H1 (cell line): ENCODE results near the gene CDKN2AIP. TPM values are rescaled to one million over a fixed set of nuclear protein-coding genes. Genes with fewer than 3 reads are reported as not detected.

Source experiments
- ASH2L ChIP-seq: fragments of 200-600, 300-600 bp; sonication (generic); IDR thresholded peaks from one replicate; pipeline ENCODE4 v1.7.1; 2017; ENCODE audit warnings: low read length
- CHD1 ChIP-seq: IDR thresholded peaks from 2 replicates; pipeline ENCODE4 v1.6.1; 2012; ENCODE audit warnings: low read depth, low read length, improper control_type of control experiment
- CHD7 ChIP-seq: fragments of 300-600 bp; sonication (generic); IDR thresholded peaks from 2 replicates; pipeline ENCODE4 v1.7.1; 2012; ENCODE audit warnings: low read length, moderate library complexity, mild to moderate bottlenecking, inconsistent platforms; ENCODE audit not compliant: insufficient replicate concordance
- FOSL1 ChIP-seq: IDR thresholded peaks from 2 replicates; pipeline ENCODE4 v1.6.1; 2011; ENCODE audit warnings: mild to moderate bottlenecking, low read depth, low read length, moderate library complexity; ENCODE audit not compliant: insufficient read depth
- KDM4A ChIP-seq: IDR thresholded peaks from one replicate; pipeline ENCODE4 v1.7.1; 2012; ENCODE audit warnings: low read depth, mild to moderate bottlenecking, moderate library complexity, low read length, inconsistent platforms; ENCODE audit not compliant: severe bottlenecking
- SAP30 ChIP-seq: fragments of 300-600 bp; sonication (generic); IDR thresholded peaks from 2 replicates; pipeline ENCODE4 v1.7.1; 2012; ENCODE audit warnings: low read length, moderate library complexity, mild to moderate bottlenecking, inconsistent platforms; ENCODE audit not compliant: insufficient read depth, insufficient replicate concordance
- SIN3A ChIP-seq, 2 experiments: IDR thresholded peaks in 1 of 2; conservative IDR thresholded peaks in 1 of 2; 2 replicates each; pipeline ENCODE4 v1.6.1; 2011 to 2012; ENCODE audit warnings: low read length in 2 of 2, improper control_type of control experiment in 1 of 2, low read depth in 1 of 2, mild to moderate bottlenecking in 1 of 2
- polyA plus RNA-seq, 7 experiments: library from polyadenylated mRNA; depleted of rRNA in 3 of 7; stranded (reverse) in 5 of 7; unstranded in 2 of 7; fragments of >200 nt in 5 of 7; fragments of 200-250 nt in 2 of 7; gene quantifications; 1 replicate in 5 of 7; 2 replicates in 1 of 7; 4 replicates in 1 of 7; pipeline versions ENCODE4 v1.2.1 to v1.2.3, GENCODE V29; 2011 to 2013; ENCODE audit warnings: missing spikeins in 2 of 7, mixed read lengths in 2 of 7
- total RNA-seq: library from RNA; stranded (reverse); fragmentation: NEBNext Ultra II Directional; extraction: Animal tissue kit (Norgen Biotek cat#: 25700); gene quantifications from 2 replicates; pipeline ENCODE4 v1.2.1, GENCODE V29; 2021

Gene CDKN2AIP
- total and polyA plus RNA-seq, 2 of the 8 experiments (the other 6 are each of a cell fraction or from before 2014, with no cell fraction given), result 6.0 to 14.0 TPM

DNA sequence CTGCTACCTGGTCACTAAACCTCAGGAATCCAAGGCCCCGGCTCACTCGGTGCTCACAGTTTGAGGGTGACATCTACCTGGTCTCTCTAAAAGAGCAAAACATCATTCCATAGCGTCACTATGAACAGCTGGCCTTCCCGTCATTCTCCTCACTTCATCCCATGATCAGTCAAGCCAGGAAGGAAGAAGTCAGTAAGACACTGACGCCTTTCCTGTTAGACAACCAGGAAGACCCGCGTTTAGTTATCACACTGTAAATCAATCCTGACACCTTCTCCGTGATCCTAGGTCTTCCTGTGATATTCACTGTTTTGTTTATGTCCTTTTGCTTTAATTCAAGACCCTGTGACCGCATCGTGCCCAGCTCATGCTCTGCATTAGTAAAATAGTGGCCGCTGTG, 31.6 kb upstream of the CDKN2AIP start (continued):
- TF ChIP-seq CHD1 (no peak), FOSL1 (no peak), KDM4A (no peak), CHD7 (no peak), ASH2L (no peak), SAP30 (no peak), SIN3A (conservative IDR thresholded peaks at IDR 0.05 in 1 of 2, IDR thresholded peaks at IDR 0.05 in 1 of 2; ENCODE audit: low read depth in 1 of 2, low read length in 2 of 2) (no peak)
- TF ChIP-seq, all 59 proteins: peak for 0
